HepG2 (cell line): ENCODE measurements around the gene PET117. TPM values are rescaled to one million over a fixed set of nuclear protein-coding genes. Genes with fewer than 3 reads are reported as not detected.

Source experiments
- ATAC-seq: fragments of 200-7000 bp; cut with Tn5 transposase; 3 replicates; pipeline ENCODE4 v1.9.1; 2020; ENCODE audit warnings: mild to moderate bottlenecking, moderate library complexity
- BruUV-seq: library from RNA; stranded (reverse); fragments of 400-500 nt; replicated peaks from 2 replicates; lab custom pipeline; 2021; lab: Mats Ljungman, UMichigan
- CTCF ChIA-PET: fragments of 300-600 bp; formaldehyde crosslinking; extraction: SDS; loops from one replicate; lab custom pipeline; 2021; ENCODE audit warnings: low total read pairs, inconsistent platforms, low intra/inter-chr PET ratio; lab: Yijun Ruan, JAX
- POLR2A ChIA-PET: fragments of 350-600 bp; sonication (Branson Sonifier 250); formaldehyde crosslinking; loops from one replicate; lab custom pipeline; 2020; ENCODE audit warnings: antibody characterized with exemption, inconsistent platforms; lab: Yijun Ruan, JAX
- DNase-seq: peaks from one replicate; pipeline ENCODE4 v3.0.0-alpha.2; 2015; ENCODE audit warnings: low spot score
- FAIRE-seq: peaks from 3 replicates; lab custom pipeline; 2011; peaks lifted over from hg19 to GRCh38; lab: Jason Lieb, UNC
- H2AFZ ChIP-seq: one replicate; pipeline ENCODE4 v1.6.1; 2011; ENCODE audit warnings: low read length, inconsistent platforms
- H3K27ac ChIP-seq: fragments of 300-600 bp; 3 replicates; pipeline ENCODE4 v1.8.0; 2011; ENCODE audit warnings: mixed run types, mild to moderate bottlenecking, mixed read lengths, low read length, inconsistent platforms; ENCODE audit not compliant: insufficient read depth; ENCODE audit errors: extremely low read length
- H3K27me3 ChIP-seq, 2 experiments: fragments of 200-600 bp in 1 of 2; 2 replicates in 1 of 2; 3 replicates in 1 of 2; pipeline versions ENCODE4 v1.6.0 to v1.8.0; 2011; ENCODE audit warnings: low read length in 2 of 2, mild to moderate bottlenecking in 2 of 2, moderate library complexity in 2 of 2, inconsistent platforms in 1 of 2; ENCODE audit not compliant: insufficient read depth in 2 of 2, control insufficient read depth in 1 of 2
- H3K36me3 ChIP-seq, 2 experiments: fragments of 200-600 bp in 1 of 2; replicated peaks in 1 of 2; 2 replicates in 1 of 2; 3 replicates in 1 of 2; pipeline versions ENCODE4 v1.5.1 to v1.8.0; 2011; ENCODE audit warnings: low read length in 2 of 2, inconsistent platforms in 1 of 2; ENCODE audit not compliant: insufficient read depth in 2 of 2, control insufficient read depth in 1 of 2
- H3K4me1 ChIP-seq: 2 replicates; pipeline ENCODE4 v1.5.1; 2012; ENCODE audit warnings: low read length, inconsistent platforms; ENCODE audit not compliant: insufficient read depth
- H3K4me2 ChIP-seq: 2 replicates; pipeline ENCODE4 v1.6.0; 2011; ENCODE audit warnings: low read depth, low read length, inconsistent platforms
- H3K4me3 ChIP-seq, 3 experiments: fragments of 200-600 bp in 1 of 3; sonication (generic), shearing (Covaris generic) in 1 of 3; replicated peaks in 1 of 3; 2 replicates each; pipeline ENCODE4 v1.5.1; 2011 to 2016; ENCODE audit warnings: low read length in 3 of 3, inconsistent platforms in 2 of 3, low read depth in 2 of 3, mild to moderate bottlenecking in 2 of 3, control low read depth in 1 of 3, mixed read lengths in 1 of 3; ENCODE audit not compliant: insufficient read depth in 1 of 3
- H3K79me2 ChIP-seq: one replicate; pipeline ENCODE4 v1.6.1; 2011; ENCODE audit warnings: low read length, inconsistent platforms; ENCODE audit not compliant: insufficient read depth
- H3K9ac ChIP-seq: 2 replicates; pipeline ENCODE4 v1.6.0; 2011; ENCODE audit warnings: mild to moderate bottlenecking, low read depth, low read length, inconsistent platforms; ENCODE audit not compliant: insufficient read depth
- H3K9me3 ChIP-seq: 2 replicates; pipeline ENCODE4 v1.5.1; 2012; ENCODE audit warnings: mild to moderate bottlenecking, low read length
- H4K20me1 ChIP-seq: 2 replicates; pipeline ENCODE4 v1.6.0; 2011; ENCODE audit warnings: inconsistent platforms, mild to moderate bottlenecking, low read length, moderate library complexity; ENCODE audit not compliant: insufficient read depth
- CTCF ChIP-seq: sonication (generic); formaldehyde crosslinking; IDR thresholded peaks from 2 replicates; pipeline ENCODE4 v1.5.0; 2020; ENCODE audit warnings: mild to moderate bottlenecking, missing genetic modification reagents, moderate library complexity
- DNMT3B ChIP-seq: conservative IDR thresholded peaks from 2 replicates; pipeline ENCODE4 v1.6.1; 2016; ENCODE audit warnings: missing biosample characterization, control low read depth
- FOXO1 ChIP-seq: sonication (generic); formaldehyde crosslinking; IDR thresholded peaks from 2 replicates; pipeline ENCODE4 v1.4.0; 2020; ENCODE audit warnings: missing genetic modification reagents
- MLX ChIP-seq: IDR thresholded peaks from 2 replicates; pipeline ENCODE4 v1.6.1; 2016
- RAD21 ChIP-seq: fragments of 450-650 bp; formaldehyde crosslinking; IDR thresholded peaks from 2 replicates; pipeline ENCODE4 v1.5.0; 2020; ENCODE audit warnings: mild to moderate bottlenecking
- RXRA ChIP-seq: sonication (generic); formaldehyde crosslinking; IDR thresholded peaks from 2 replicates; pipeline ENCODE4 v1.5.1; 2020; ENCODE audit warnings: missing genetic modification reagents
- SCMH1 ChIP-seq: sonication (generic); formaldehyde crosslinking; IDR thresholded peaks from 2 replicates; pipeline ENCODE4 v1.9.0; 2021; ENCODE audit warnings: missing genetic modification reagents, mild to moderate bottlenecking, borderline replicate concordance
- SRSF1 ChIP-seq: fragments of 200-400 bp; formaldehyde crosslinking; optimal IDR thresholded peaks from 2 replicates; pipeline ENCODE3; 2017; ENCODE audit warnings: mild to moderate bottlenecking, low read depth, low read length, moderate library complexity
- STAG1 ChIP-seq: sonication (generic); formaldehyde crosslinking; IDR thresholded peaks from 2 replicates; pipeline ENCODE4 v1.4.0; 2020; ENCODE audit warnings: missing genetic modification reagents
- TFDP2 ChIP-seq: sonication (generic); formaldehyde crosslinking; IDR thresholded peaks from 2 replicates; pipeline ENCODE4 v1.4.0; 2020; ENCODE audit warnings: missing genetic modification reagents
- TRIM22 ChIP-seq: fragments of 450-650 bp; IDR thresholded peaks from 2 replicates; pipeline ENCODE4 v1.6.1; 2017
- TSC22D2 ChIP-seq: sonication (generic); formaldehyde crosslinking; IDR thresholded peaks from 2 replicates; pipeline ENCODE4 v1.5.1; 2020; ENCODE audit warnings: missing genetic modification reagents, mild to moderate bottlenecking, borderline replicate concordance
- ZBTB14 ChIP-seq: sonication (generic); formaldehyde crosslinking; IDR thresholded peaks from 2 replicates; pipeline ENCODE4 v1.4.0; 2020; ENCODE audit warnings: missing genetic modification reagents
- ZBTB2 ChIP-seq: sonication (generic); formaldehyde crosslinking; IDR thresholded peaks from 2 replicates; pipeline ENCODE4 v1.8.0; 2022; ENCODE audit warnings: low read depth, missing genetic modification reagents
- ZNF234 ChIP-seq: sonication (generic); formaldehyde crosslinking; conservative IDR thresholded peaks from 2 replicates; pipeline ENCODE4 v1.5.1; 2020; ENCODE audit warnings: mild to moderate bottlenecking, missing genetic modification reagents
- ZNF431 ChIP-seq: sonication (generic); formaldehyde crosslinking; IDR thresholded peaks from 2 replicates; pipeline ENCODE4 v1.9.0; 2022; ENCODE audit warnings: missing genetic modification reagents, low read depth, mild to moderate bottlenecking, borderline replicate concordance
- WGBS: methylation state at CpG from one replicate; pipeline ENCODE4 v1.1.6; 2017; ENCODE audit warnings: low lambda C conversion rate; 5-methylcytosine and 5-hydroxymethylcytosine counted together
- in situ Hi-C: cut with HindIII; loops from 2 replicates; pipeline ENCODE4 v1.10.0; 2017; ENCODE audit warnings: low pct_unique_long_range_greater_than_20kb; ENCODE audit not compliant: extremely low pct_ligation_motif_present
- intact Hi-C: fragments of 100-400 bp; cut with micrococcal nuclease; formaldehyde crosslinking; loops from one replicate; pipeline ENCODE4 v1.10.0; 2022; ENCODE audit not compliant: unreplicated experiment
- polyA plus RNA-seq, 8 experiments: library from polyadenylated mRNA; depleted of rRNA in 3 of 8; stranded (reverse) in 7 of 8; unstranded in 1 of 8; fragments of >200 nt; fragmentation: Illumina TruSeq in 4 of 8; extraction: Trizol in 4 of 8; gene quantifications; 2 replicates each; pipeline versions ENCODE4 v1.2.1 to v1.2.3, GENCODE V29; 2011 to 2016; ENCODE audit warnings: low read depth in 4 of 8, missing spikeins in 1 of 8, mixed read lengths in 1 of 8; ENCODE audit not compliant: insufficient read depth in 1 of 8
- total RNA-seq, 5 experiments: library from RNA; depleted of rRNA; stranded (reverse); fragments of >200 nt; fragmentation: Illumina TruSeq; extraction: Trizol; gene quantifications; 2 replicates each; pipeline ENCODE4 v1.2.3, GENCODE V29; 2016; ENCODE audit warnings: low read depth in 1 of 5

Gene PET117
- total and polyA plus RNA-seq, 2 of the 13 experiments (the other 11 are each of a cell fraction or from before 2014, with no cell fraction given), result 22.2 to 48.2 TPM

- peaks cover 0 to 35% of the 10 kb centered on the region in 2 experiments; a peak in 3 of 5 replicates for H3K27me3 ChIP-seq
- WGBS, result 13% methylated on average over 3 of the region's 3 CpGs
- FAIRE-seq (peak; percentile 53), DNase-seq (peak; percentile 32), ATAC-seq (peak; percentile 30; the same call in 1 of the 3 replicates)
- intact Hi-C loops (no loop called here), in situ Hi-C loops (no loop called here)
- no peaks in the 10 kb centered on the region for H3K79me2 ChIP-seq
- ChIA-PET POLR2A (no interaction called here), CTCF (no interaction called here)
- H3K9ac ChIP-seq, result no peak overlapping the region
- no peaks in the 10 kb centered on the region for H3K4me1 ChIP-seq
- BruUV-seq, result no TSS peak
- H3K4me2 ChIP-seq, result no peak overlapping the region
- no peak overlapping the region for H3K27ac ChIP-seq
- H4K20me1 ChIP-seq, result no peaks in the 10 kb centered on the region
- no peak for TF ChIP-seq TRIM22
- TF ChIP-seq ZBTB14 (CRISPR knock-in tag), result no peak
- TF ChIP-seq ZNF431, result no peak
- no peak for TF ChIP-seq SCMH1 (CRISPR knock-in tag)
- TF ChIP-seq RAD21 (CRISPR knock-in tag), result 0 out of 2 replicates have a peak, but pooled peaks have one; percentile 14
- no peak for TF ChIP-seq FOXO1 (CRISPR knock-in tag)
- no peak for TF ChIP-seq DNMT3B (CRISPR knock-in tag)
- no peak for TF ChIP-seq TSC22D2 (CRISPR knock-in tag)
- no peak for TF ChIP-seq SRSF1
- TF ChIP-seq MLX (CRISPR knock-in tag), result no peak
- peak; percentile 34; the same call in 1 of the 2 replicates for TF ChIP-seq STAG1 (CRISPR knock-in tag)
- no peak for TF ChIP-seq TFDP2 (CRISPR knock-in tag)
- TF ChIP-seq CTCF, result peak; percentile 53
- no peak for TF ChIP-seq ZBTB2 (CRISPR knock-in tag)
- TF ChIP-seq ZNF234 (CRISPR knock-in tag), result no peak
- no peak for TF ChIP-seq RXRA
- H3K4me3 ChIP-seq, result no peak overlapping the region
- no peak overlapping the region for H2AFZ ChIP-seq
- no peaks in the 10 kb centered on the region for H3K36me3 ChIP-seq
- no peaks in the 10 kb centered on the region for H3K9me3 ChIP-seq
These were observed 47.6 kb upstream of the PET117 start for GRCh38 chr20:18090044-18090443.
